NCI-H526 treated with DMSO at 0.1 percent for 48 hours (cell line): ENCODE measurements around the gene SETX.
"Not testable (repeated sequence)": the region's sequence is repeated elsewhere in the genome, so short reads cannot be mapped to it uniquely, and the experiment has no call there.

ENCODE experiments used
- DNase-seq: peaks from one replicate; lab custom pipeline; 2025; lab: John Stamatoyannopoulos, UW

The SETX gene

GRCh38 chr9:132287256-132287760 is 67.5 kb downstream of the SETX start:
- no peak for DNase-seq

- DNase-seq: no peak
Observed at GRCh38 chr9:132283863-132284262, 70.9 kb downstream of the SETX start.

- no peak for DNase-seq
Observed at GRCh38 chr9:132283165-132283564, 71.6 kb downstream of the SETX start.

GRCh38 chr9:132274861-132275260 is 79.9 kb downstream of the SETX start:
- DNase-seq: no peak

GRCh38 chr9:132269704-132270516 is 84.9 kb downstream of the SETX start:
- DNase-seq: not testable (repeated sequence)

- no peak for DNase-seq
Observed at GRCh38 chr9:132268725-132269352, 85.9 kb downstream of the SETX start.

- no peak for DNase-seq
Observed at GRCh38 chr9:132267660-132268059, 87.1 kb downstream of the SETX start.

GRCh38 chr9:132266017-132266416 is 88.8 kb downstream of the SETX start:
- no peak for DNase-seq

GRCh38 chr9:132260846-132261245 is 93.9 kb downstream of the SETX start:
- no peak for DNase-seq

GRCh38 chr9:132250324-132251262 is 104.2 kb downstream of the SETX start:
- DNase-seq: no peak

GRCh38 chr9:132249690-132250089 is 105.1 kb downstream of the SETX start:
- DNase-seq: no peak

GRCh38 chr9:132249123-132249522 is 105.7 kb downstream of the SETX start:
- no peak for DNase-seq

GRCh38 chr9:132247942-132248341 is 106.8 kb downstream of the SETX start:
- DNase-seq: no peak

GRCh38 chr9:132245465-132245864 is 109.3 kb downstream of the SETX start:
- no peak for DNase-seq

- no peak for DNase-seq
Observed at GRCh38 chr9:132244582-132245455, 110.0 kb downstream of the SETX start.

- DNase-seq: no peak
Observed at GRCh38 chr9:132243156-132244074, 111.4 kb downstream of the SETX start.

GRCh38 chr9:132242621-132243155 is 112.1 kb downstream of the SETX start:
- no peak for DNase-seq

- no peak for DNase-seq
Observed at GRCh38 chr9:132241840-132242620, 112.8 kb downstream of the SETX start.

GRCh38 chr9:132241483-132241839 is 113.3 kb downstream of the SETX start:
- DNase-seq: no peak
